Measurements from ENCODE around the gene DNAJC22.

The DNAJC22 gene

DNA sequence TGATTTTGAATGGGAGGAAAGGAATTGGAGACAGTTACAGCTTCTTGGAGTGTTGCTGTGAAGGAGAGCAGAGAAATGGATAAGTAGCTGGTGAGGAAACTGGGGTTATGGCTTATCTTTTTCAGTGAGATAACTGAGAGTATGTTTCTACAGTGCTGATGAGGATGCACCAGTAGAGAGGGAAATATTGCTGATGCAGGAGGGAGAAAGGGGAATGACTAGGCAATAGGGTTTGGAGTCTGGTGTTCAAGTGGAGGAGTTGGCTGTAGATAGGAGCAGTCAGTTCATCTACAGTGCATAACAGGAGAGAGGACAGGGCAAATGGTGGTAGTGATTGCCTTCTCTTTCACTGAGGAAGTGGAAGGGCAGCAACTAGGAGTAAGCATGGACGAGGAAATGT lies 53.6 kb downstream of the DNAJC22 start:
- H3K9me3 ChIP-seq (ENCODE audit: insufficient read depth, low read depth, low read length): no peaks in the 10 kb centered on the region
- peaks cover 8% of the 10 kb centered on the region; the same call in 1 of the 2 replicates for H3K4me1 ChIP-seq (ENCODE audit: insufficient read depth, low read length)
- H3K27ac ChIP-seq (ENCODE audit: low read length): no peak overlapping the region

More for the DNA sequence above, 53.6 kb downstream of the DNAJC22 start:
- no peaks in the 10 kb centered on the region for H3K27me3 ChIP-seq (ENCODE audit: insufficient read depth, low read length)
- H3K36me3 ChIP-seq (ENCODE audit: insufficient read depth, low read depth, low read length): no peaks in the 10 kb centered on the region
- H3K4me3 ChIP-seq (ENCODE audit: low read length): no peak overlapping the region
- no peak overlapping the region for H3K9ac ChIP-seq (ENCODE audit: low read depth, low read length)
